ENCODE measurements around the gene FAM171A2.
"Not testable (repeated sequence)": the region's sequence is repeated elsewhere in the genome, so short reads cannot be mapped to it uniquely, and the experiment has no call there.

FAM171A2 gene

DNA sequence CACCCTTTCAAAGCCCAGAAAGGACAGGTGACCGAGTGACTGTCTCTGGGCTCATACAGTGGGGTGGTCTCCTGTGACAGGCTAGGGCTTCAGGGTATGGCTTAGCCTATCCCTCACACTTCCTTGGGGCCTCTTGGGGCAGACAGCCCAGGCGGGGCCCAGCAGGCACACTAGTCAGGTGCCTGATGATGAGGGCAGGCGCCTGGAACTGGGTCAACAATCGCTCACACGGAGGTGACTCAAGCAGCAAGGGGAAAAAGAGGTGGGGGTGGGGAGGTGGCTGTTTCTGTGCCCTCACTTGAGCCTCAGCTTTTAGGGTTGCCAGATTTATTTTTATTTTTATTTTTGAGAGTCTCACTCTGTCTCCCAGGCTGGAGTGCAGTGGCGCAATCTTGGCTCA lies 25.0 kb downstream of the FAM171A2 start:
- DNase-seq (ENCODE audit: low read depth), result peak; percentile 73

DNA sequence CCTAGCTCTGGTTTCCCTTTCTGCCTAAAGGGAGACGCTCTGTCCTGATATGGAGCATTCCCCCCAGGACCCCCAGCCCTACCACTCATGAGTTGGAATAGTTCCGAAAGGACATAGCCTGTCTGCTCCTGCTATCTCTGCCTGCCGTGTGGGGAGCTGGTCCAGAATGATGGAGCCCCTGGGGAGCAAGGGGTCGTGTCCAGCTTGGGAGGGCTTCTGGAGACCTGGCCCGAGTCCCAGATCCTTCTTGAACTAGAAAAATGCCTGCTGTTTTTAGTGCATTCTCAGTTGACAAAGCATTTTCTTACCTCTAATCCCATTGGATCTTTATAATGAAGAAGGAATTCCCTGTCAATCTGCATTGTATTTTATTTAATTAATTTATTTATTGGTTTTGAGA lies 27.7 kb downstream of the FAM171A2 start:
- TF ChIP-seq, protein P1, sequence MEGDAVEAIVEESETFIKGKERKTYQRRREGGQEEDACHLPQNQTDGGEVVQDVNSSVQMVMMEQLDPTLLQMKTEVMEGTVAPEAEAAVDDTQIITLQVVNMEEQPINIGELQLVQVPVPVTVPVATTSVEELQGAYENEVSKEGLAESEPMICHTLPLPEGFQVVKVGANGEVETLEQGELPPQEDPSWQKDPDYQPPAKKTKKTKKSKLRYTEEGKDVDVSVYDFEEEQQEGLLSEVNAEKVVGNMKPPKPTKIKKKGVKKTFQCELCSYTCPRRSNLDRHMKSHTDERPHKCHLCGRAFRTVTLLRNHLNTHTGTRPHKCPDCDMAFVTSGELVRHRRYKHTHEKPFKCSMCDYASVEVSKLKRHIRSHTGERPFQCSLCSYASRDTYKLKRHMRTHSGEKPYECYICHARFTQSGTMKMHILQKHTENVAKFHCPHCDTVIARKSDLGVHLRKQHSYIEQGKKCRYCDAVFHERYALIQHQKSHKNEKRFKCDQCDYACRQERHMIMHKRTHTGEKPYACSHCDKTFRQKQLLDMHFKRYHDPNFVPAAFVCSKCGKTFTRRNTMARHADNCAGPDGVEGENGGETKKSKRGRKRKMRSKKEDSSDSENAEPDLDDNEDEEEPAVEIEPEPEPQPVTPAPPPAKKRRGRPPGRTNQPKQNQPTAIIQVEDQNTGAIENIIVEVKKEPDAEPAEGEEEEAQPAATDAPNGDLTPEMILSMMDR (conservative IDR thresholded peaks at IDR 0.05; ENCODE audit: low read depth, low read length), result no peak
- no peak overlapping the region for H3K4me3 ChIP-seq (ENCODE audit: low read length)
- no peak for DNase-seq (ENCODE audit: low read depth)

More for the DNA sequence above, 25.0 kb downstream of the FAM171A2 start:
- TF ChIP-seq, protein P1 (conservative IDR thresholded peaks at IDR 0.05; ENCODE audit: low read depth, low read length), result no peak
- H3K4me3 ChIP-seq (ENCODE audit: low read length), result no peak overlapping the region

DNA sequence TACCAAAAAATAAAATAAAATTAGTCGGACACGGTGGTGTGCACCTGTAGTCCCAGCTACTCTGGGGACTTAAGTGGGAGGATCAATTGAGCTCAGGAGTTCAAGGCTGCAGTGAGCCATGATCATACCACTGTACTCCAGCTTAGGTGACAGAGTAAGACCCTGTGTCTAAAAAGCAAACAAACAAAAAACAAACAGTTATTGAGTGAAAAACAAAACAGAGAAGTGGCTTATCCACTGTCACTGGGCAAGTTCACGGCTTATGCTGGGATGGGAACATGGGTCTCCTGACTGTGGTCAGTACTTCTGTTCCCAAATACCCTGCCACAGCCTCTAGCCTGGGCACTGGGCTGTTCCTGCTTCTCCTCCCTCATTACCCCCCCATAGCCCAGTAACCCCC lies 28.1 kb downstream of the FAM171A2 start:
- TF ChIP-seq, protein P1 (conservative IDR thresholded peaks at IDR 0.05; ENCODE audit: low read depth, low read length), result no peak
- DNase-seq (ENCODE audit: low read depth), result no peak
- H3K4me3 ChIP-seq (ENCODE audit: low read length), result no peak overlapping the region

DNA sequence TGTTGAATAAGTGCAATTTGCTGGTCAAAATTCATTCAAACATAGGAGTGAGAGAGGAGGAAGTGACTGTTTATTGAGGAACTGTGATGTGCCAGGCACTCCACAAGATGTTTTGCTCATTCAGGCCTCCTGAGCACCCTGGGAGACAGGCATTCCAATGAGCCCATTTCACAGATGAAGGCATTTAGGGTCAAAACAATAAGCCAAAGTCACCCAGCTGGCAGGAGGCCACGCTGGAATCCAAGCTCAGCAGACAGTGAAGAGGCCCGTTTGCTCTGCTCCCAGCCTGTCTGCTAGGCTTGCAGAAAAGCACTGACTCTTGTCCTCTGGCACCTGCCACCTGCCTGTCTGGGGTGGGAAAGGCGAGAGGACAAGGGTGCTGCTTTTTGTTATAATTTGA lies 28.9 kb downstream of the FAM171A2 start:
- no peak overlapping the region for H3K4me3 ChIP-seq (ENCODE audit: low read length)
- TF ChIP-seq, protein P1 (conservative IDR thresholded peaks at IDR 0.05; ENCODE audit: low read depth, low read length), result no peak
- no peak for DNase-seq (ENCODE audit: low read depth)

DNA sequence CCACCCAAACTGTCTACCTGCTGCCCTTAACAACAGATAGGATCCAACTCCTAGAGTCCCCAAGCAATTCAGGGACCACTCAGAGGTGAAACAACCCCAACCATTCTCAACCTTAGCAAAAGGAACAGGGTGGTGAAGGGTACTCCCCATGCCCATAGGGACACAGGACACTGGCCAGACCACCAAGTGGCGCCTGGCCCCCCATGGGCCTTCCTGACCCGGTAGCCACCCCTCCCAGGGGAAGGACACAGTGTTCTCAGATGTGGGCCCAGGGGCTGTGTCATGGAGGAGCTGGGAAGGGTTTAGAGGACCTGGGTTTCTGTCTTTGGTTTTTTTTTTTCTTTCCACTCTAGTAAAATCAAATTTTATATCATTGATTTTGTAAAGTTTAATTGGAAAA lies 29.3 kb downstream of the FAM171A2 start:
- TF ChIP-seq, protein P1 (conservative IDR thresholded peaks at IDR 0.05; ENCODE audit: low read depth, low read length), result no peak
- DNase-seq (ENCODE audit: low read depth), result no peak
- H3K4me3 ChIP-seq (ENCODE audit: low read length), result no peak overlapping the region

DNA sequence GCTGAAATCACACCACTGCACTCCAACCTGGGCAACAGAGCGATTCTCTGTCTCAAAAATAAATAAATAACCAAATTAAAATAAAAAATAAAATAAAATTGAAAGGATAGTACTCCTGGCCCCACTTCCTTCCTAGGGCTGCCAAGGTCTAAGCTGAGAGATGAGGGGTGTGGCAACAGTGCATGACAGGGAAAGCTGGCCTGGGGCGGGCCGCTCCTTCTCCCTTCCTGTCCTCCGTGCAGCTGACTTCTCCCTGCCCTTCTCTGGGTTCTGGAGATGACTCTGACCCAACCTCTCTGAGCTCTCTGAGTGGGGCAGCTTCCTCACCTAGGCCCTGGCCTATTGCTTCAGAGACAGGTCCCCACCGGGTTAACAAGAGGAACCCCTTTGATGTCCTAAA lies 30.3 kb downstream of the FAM171A2 start:
- H3K4me3 ChIP-seq (ENCODE audit: low read length), result no peak overlapping the region
- TF ChIP-seq, protein P1 (conservative IDR thresholded peaks at IDR 0.05; ENCODE audit: low read depth, low read length), result no peak
- DNase-seq (ENCODE audit: low read depth), result no peak

DNA sequence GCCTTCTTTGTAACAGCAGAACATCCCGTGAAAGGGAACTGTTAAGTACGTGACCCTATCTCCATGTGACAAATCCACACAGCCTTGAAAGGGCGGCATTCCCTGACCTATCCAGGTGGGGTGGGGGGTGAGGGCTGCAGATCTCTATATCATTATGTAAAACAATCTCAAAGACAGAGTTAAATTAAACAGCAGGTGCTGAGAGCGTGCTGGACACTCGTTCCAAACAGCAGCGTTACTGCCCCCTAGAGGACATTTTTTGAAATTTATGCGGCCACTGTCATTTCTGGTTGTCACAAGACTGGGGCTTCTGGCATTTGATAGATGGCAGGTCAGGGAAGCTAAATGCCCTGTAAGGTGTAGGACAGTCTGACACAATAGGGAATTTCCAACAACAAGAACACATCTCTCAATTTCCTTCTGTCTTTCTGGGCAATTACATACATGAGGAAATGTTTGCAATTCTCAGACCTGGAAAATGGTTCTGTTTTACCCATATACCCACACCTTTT lies 32.3 kb downstream of the FAM171A2 start:
- no peak for DNase-seq (ENCODE audit: low read depth)
- H3K4me3 ChIP-seq (ENCODE audit: low read length), result no peak overlapping the region
- TF ChIP-seq, protein P1 (conservative IDR thresholded peaks at IDR 0.05; ENCODE audit: low read depth, low read length), result peak; percentile 78

DNA sequence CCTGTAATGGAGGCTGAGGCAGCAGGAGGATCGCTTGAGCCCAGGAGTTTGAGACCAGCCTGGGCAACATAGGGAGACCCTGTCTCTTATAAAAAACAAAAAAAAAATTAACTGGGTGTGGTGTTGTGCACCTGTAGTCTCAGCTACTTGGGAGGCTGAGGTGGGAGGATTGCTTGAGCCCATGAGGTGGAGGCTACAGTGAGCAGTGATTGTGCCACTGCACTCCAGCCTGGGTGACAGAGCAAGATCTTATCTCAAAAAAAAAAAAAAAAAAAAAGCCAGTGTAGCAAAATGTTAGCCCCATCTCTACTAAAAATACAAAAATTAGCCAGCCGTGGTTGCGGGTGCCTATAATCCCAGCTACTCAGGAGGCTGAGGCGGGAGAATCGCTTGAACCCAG lies 33.4 kb downstream of the FAM171A2 start:
- not testable (repeated sequence) for H3K4me3 ChIP-seq (ENCODE audit: low read length); DNase-seq (ENCODE audit: low read depth)

DNA sequence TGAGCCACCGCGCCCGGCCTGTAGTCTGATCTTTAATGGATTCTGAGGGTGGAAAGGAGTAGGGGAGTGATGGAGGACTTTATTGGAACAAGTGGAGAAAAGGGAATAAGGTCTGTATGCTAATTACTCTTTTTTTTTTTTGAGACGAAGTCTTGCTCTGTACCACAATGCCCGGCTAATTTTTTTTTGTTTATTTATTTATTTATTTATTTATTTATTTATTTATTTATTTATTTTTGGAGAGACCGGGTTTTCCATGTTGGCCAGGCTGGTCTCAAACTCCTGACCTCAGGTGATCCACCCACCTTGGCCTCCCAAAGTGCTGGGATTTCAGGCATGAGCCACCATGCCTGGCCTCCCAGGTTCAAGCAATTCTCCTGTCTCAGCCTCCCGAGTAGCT lies 34.1 kb downstream of the FAM171A2 start:
- DNase-seq (ENCODE audit: low read depth); H3K4me3 ChIP-seq (ENCODE audit: low read length): not testable (repeated sequence)

Data from retinal pigment epithelial cell (primary cell).